ENCODE data around the gene GALNT7. TPM values are rescaled to one million over a fixed set of nuclear protein-coding genes. Genes with fewer than 3 reads are reported as not detected.

The GALNT7 gene
- total and polyA plus RNA-seq, 2 of the 13 experiments (the other 11 are each of a cell fraction or from before 2014, with no cell fraction given), result 0.08 to 0.13 TPM

- TF ChIP-seq ZNF691 (CRISPR knock-in tag; IDR thresholded peaks at IDR 0.05; ENCODE audit: borderline replicate concordance, low read depth), result no peak
Measured at GRCh38 chr4:173174594-173175012, 6.0 kb downstream of the GALNT7 start (continued).

GRCh38 chr4:173176010-173176409 is 7.4 kb downstream of the GALNT7 start:
- H3K4me3 ChIP-seq (replicated peaks in 1 of 3; ENCODE audit: insufficient read depth in 1 of 3, low read depth in 2 of 3, low read length in 3 of 3), result no peak overlapping the region
- H3K9me3 ChIP-seq (ENCODE audit: low read length), result no peaks in the 10 kb centered on the region
- H3K9ac ChIP-seq (ENCODE audit: insufficient read depth, low read depth, low read length), result no peak overlapping the region
- H3K4me1 ChIP-seq (ENCODE audit: insufficient read depth, low read length), result no peaks in the 10 kb centered on the region
- no peak overlapping the region for H2AFZ ChIP-seq (ENCODE audit: low read length)
- intact Hi-C loops (cut with micrococcal nuclease; ENCODE audit: unreplicated experiment), result no loop called here
- TF ChIP-seq ZNF362 (CRISPR knock-in tag; IDR thresholded peaks at IDR 0.05; ENCODE audit: borderline replicate concordance) (no peak), ZSCAN21 (CRISPR knock-in tag; IDR thresholded peaks at IDR 0.05; ENCODE audit: borderline replicate concordance) (no peak), EZH2 (conservative IDR thresholded peaks at IDR 0.05; ENCODE audit: low read depth, low read length) (no peak), KMT2B (CRISPR knock-in tag; IDR thresholded peaks at IDR 0.05) (no peak), REXO4 (CRISPR knock-in tag; IDR thresholded peaks at IDR 0.05; ENCODE audit: borderline replicate concordance) (no peak), CEBPZ (IDR thresholded peaks at IDR 0.05; ENCODE audit: low read length) (no peak)
- in situ Hi-C loops (cut with HindIII; ENCODE audit: extremely low pct_ligation_motif_present, low pct_unique_long_range_greater_than_20kb), result no loop called here
- DNase-seq (ENCODE audit: low spot score), result no peak
- H3K79me2 ChIP-seq (ENCODE audit: insufficient read depth, low read length), result no peaks in the 10 kb centered on the region
- BruUV-seq (replicated peaks), result no TSS peak
- POLR2A ChIA-PET, result no interaction called here
- no peak overlapping the region for H3K4me2 ChIP-seq (ENCODE audit: low read depth, low read length)
- CTCF ChIA-PET (ENCODE audit: low intra/inter-chr PET ratio, low total read pairs), result no interaction called here
- H3K36me3 ChIP-seq (replicated peaks in 1 of 2; ENCODE audit: control insufficient read depth in 1 of 2, insufficient read depth in 2 of 2, low read length in 2 of 2), result no peaks in the 10 kb centered on the region
- H3K27ac ChIP-seq (ENCODE audit: extremely low read length, insufficient read depth, low read length), result no peak overlapping the region
- H4K20me1 ChIP-seq (ENCODE audit: insufficient read depth, low read length), result no peaks in the 10 kb centered on the region
- 33% methylated on average over 6 of the region's 6 CpGs for WGBS (ENCODE audit: low lambda C conversion rate)
- FAIRE-seq, result no peak
- no peak for ATAC-seq
- peaks cover 0 to 14% of the 10 kb centered on the region in 2 experiments; a peak in 4 of 5 replicates for H3K27me3 ChIP-seq (ENCODE audit: control insufficient read depth in 1 of 2, insufficient read depth in 2 of 2, low read length in 2 of 2)

All from HepG2 (cell line).